ENCODE data around the gene OGFOD1. TPM values are rescaled to one million over a fixed set of nuclear protein-coding genes. Genes with fewer than 3 reads are reported as not detected.

Gene OGFOD1
- total and polyA plus RNA-seq, 2 of the 13 experiments (the other 11 are each of a cell fraction or from before 2014, with no cell fraction given) = 35.2 to 81.3 TPM

DNA sequence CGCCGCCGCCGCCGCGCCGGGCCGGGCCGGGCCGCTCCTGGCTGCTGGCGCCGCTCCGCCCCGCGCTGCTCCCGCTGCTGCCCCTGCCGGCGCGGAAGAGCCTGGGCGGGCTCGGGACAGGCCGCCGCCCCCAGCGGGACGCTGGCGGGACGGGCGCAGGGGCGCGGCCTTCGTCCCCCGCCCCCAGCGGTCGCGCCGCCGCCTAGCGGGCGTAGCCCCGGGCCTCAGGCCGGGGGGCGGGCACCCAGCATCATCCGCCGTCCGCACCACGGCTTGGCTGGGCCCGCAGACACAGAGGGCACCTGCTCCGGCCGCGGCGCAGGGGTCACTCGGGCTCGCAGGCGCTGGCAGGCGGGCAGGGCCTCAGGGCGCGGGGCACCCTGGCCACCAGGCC lies 25.9 kb upstream of the OGFOD1 start, which contains the start of gene AMFR (continued):
- no peak for TF ChIP-seq ZNF296 (CRISPR knock-in tag; conservative IDR thresholded peaks at IDR 0.05)
- TF ChIP-seq ZIK1 (CRISPR knock-in tag; IDR thresholded peaks at IDR 0.05; ENCODE audit: borderline replicate concordance, low read depth) = no peak
- no peak for TF ChIP-seq ETV5 (CRISPR knock-in tag; IDR thresholded peaks at IDR 0.05; ENCODE audit: borderline replicate concordance)
- no peak for TF ChIP-seq MIXL1 (CRISPR knock-in tag; IDR thresholded peaks at IDR 0.05)
- no peak for TF ChIP-seq ZFP41 (CRISPR knock-in tag; IDR thresholded peaks at IDR 0.05; ENCODE audit: borderline replicate concordance)
- TF ChIP-seq, protein P1, sequence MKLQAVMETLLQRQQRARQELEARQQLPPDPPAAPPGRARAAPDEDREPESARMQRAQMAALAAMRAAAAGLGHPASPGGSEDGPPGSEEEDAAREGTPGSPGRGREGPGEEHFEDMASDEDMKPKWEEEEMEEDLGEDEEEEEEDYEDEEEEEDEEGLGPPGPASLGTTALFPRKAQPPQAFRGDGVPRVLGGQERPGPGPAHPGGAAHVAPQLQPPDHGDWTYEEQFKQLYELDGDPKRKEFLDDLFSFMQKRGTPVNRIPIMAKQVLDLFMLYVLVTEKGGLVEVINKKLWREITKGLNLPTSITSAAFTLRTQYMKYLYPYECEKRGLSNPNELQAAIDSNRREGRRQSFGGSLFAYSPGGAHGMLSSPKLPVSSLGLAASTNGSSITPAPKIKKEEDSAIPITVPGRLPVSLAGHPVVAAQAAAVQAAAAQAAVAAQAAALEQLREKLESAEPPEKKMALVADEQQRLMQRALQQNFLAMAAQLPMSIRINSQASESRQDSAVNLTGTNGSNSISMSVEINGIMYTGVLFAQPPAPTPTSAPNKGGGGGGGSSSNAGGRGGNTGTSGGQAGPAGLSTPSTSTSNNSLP (IDR thresholded peaks at IDR 0.05; ENCODE audit: low read depth, low read length) = no peak
- no peak for TF ChIP-seq ZNF382 (CRISPR knock-in tag; IDR thresholded peaks at IDR 0.05; ENCODE audit: borderline replicate concordance)
- TF ChIP-seq, protein P2, sequence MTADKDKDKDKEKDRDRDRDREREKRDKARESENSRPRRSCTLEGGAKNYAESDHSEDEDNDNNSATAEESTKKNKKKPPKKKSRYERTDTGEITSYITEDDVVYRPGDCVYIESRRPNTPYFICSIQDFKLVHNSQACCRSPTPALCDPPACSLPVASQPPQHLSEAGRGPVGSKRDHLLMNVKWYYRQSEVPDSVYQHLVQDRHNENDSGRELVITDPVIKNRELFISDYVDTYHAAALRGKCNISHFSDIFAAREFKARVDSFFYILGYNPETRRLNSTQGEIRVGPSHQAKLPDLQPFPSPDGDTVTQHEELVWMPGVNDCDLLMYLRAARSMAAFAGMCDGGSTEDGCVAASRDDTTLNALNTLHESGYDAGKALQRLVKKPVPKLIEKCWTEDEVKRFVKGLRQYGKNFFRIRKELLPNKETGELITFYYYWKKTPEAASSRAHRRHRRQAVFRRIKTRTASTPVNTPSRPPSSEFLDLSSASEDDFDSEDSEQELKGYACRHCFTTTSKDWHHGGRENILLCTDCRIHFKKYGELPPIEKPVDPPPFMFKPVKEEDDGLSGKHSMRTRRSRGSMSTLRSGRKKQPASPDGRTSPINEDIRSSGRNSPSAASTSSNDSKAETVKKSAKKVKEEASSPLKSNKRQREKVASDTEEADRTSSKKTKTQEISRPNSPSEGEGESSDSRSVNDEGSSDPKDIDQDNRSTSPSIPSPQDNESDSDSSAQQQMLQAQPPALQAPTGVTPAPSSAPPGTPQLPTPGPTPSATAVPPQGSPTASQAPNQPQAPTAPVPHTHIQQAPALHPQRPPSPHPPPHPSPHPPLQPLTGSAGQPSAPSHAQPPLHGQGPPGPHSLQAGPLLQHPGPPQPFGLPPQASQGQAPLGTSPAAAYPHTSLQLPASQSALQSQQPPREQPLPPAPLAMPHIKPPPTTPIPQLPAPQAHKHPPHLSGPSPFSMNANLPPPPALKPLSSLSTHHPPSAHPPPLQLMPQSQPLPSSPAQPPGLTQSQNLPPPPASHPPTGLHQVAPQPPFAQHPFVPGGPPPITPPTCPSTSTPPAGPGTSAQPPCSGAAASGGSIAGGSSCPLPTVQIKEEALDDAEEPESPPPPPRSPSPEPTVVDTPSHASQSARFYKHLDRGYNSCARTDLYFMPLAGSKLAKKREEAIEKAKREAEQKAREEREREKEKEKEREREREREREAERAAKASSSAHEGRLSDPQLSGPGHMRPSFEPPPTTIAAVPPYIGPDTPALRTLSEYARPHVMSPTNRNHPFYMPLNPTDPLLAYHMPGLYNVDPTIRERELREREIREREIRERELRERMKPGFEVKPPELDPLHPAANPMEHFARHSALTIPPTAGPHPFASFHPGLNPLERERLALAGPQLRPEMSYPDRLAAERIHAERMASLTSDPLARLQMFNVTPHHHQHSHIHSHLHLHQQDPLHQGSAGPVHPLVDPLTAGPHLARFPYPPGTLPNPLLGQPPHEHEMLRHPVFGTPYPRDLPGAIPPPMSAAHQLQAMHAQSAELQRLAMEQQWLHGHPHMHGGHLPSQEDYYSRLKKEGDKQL (CRISPR knock-in tag; IDR thresholded peaks at IDR 0.05; ENCODE audit: low read depth) = no peak
- TF ChIP-seq, protein P3, sequence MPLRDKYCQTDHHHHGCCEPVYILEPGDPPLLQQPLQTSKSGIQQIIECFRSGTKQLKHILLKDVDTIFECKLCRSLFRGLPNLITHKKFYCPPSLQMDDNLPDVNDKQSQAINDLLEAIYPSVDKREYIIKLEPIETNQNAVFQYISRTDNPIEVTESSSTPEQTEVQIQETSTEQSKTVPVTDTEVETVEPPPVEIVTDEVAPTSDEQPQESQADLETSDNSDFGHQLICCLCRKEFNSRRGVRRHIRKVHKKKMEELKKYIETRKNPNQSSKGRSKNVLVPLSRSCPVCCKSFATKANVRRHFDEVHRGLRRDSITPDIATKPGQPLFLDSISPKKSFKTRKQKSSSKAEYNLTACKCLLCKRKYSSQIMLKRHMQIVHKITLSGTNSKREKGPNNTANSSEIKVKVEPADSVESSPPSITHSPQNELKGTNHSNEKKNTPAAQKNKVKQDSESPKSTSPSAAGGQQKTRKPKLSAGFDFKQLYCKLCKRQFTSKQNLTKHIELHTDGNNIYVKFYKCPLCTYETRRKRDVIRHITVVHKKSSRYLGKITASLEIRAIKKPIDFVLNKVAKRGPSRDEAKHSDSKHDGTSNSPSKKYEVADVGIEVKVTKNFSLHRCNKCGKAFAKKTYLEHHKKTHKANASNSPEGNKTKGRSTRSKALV (CRISPR knock-in tag; IDR thresholded peaks at IDR 0.05) = no peak
- TF ChIP-seq, protein P4, sequence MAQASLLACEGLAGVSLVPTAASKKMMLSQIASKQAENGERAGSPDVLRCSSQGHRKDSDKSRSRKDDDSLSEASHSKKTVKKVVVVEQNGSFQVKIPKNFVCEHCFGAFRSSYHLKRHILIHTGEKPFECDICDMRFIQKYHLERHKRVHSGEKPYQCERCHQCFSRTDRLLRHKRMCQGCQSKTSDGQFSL (CRISPR knock-in tag; IDR thresholded peaks at IDR 0.05) = peak; percentile 84
- TF ChIP-seq GATAD1 (CRISPR knock-in tag; IDR thresholded peaks at IDR 0.05) = no peak
- no peak for TF ChIP-seq ZNF558 (CRISPR knock-in tag; IDR thresholded peaks at IDR 0.05; ENCODE audit: borderline replicate concordance)
- TF ChIP-seq, protein P5, sequence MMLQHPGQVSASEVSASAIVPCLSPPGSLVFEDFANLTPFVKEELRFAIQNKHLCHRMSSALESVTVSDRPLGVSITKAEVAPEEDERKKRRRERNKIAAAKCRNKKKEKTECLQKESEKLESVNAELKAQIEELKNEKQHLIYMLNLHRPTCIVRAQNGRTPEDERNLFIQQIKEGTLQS (CRISPR knock-in tag; IDR thresholded peaks at IDR 0.05) = 0 out of 2 replicates have a peak, but pooled peaks have one; percentile 15
- TF ChIP-seq, protein P6, sequence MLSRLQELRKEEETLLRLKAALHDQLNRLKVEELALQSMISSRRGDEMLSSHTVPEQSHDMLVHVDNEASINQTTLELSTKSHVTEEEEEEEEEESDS (CRISPR knock-in tag; IDR thresholded peaks at IDR 0.05; ENCODE audit: borderline replicate concordance) = no peak
- TF ChIP-seq PCBP1 (IDR thresholded peaks at IDR 0.05; ENCODE audit: borderline replicate concordance, low read depth, low read length) = no peak
- TF ChIP-seq, protein P7, sequence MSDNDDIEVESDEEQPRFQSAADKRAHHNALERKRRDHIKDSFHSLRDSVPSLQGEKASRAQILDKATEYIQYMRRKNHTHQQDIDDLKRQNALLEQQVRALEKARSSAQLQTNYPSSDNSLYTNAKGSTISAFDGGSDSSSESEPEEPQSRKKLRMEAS (IDR thresholded peaks at IDR 0.05) = no peak; the same call in 1 of the 2 replicates
- TF ChIP-seq KDM5B (CRISPR knock-in tag; IDR thresholded peaks at IDR 0.05; ENCODE audit: borderline replicate concordance) = no peak
- no peak for TF ChIP-seq KAT2B (IDR thresholded peaks at IDR 0.05; ENCODE audit: borderline replicate concordance, low read depth, low read length)
- no peak for TF ChIP-seq TCF7 (IDR thresholded peaks at IDR 0.05; ENCODE audit: low read depth)
- no peak for TF ChIP-seq HMG20B (CRISPR knock-in tag; conservative IDR thresholded peaks at IDR 0.05)
- no peak for TF ChIP-seq PCBP2 (optimal IDR thresholded peaks at IDR 0.05; ENCODE audit: low read depth, low read length, poor library complexity, severe bottlenecking)

Data from HepG2 (cell line).